ENCODE data around the gene GRK5.

Gene GRK5

GRCh38 chr10:119357412-119358151 lies 150.2 kb downstream of the GRK5 start:
- H3K4me1 ChIP-seq: no peaks in the 10 kb centered on the region
- H3K4me3 ChIP-seq (ENCODE audit: low read depth, low read length): no peak overlapping the region
- H3K27me3 ChIP-seq: no peaks in the 10 kb centered on the region
- H3K9me3 ChIP-seq: 0 out of 2 replicates have a peak, but pooled peaks cover 3% of the 10 kb centered on the region
- no peak for DNase-seq
- no peak for TF ChIP-seq CTCF (IDR thresholded peaks at IDR 0.05; ENCODE audit: low read depth, low read length)
- no peaks in the 10 kb centered on the region for H3K36me3 ChIP-seq

DNA sequence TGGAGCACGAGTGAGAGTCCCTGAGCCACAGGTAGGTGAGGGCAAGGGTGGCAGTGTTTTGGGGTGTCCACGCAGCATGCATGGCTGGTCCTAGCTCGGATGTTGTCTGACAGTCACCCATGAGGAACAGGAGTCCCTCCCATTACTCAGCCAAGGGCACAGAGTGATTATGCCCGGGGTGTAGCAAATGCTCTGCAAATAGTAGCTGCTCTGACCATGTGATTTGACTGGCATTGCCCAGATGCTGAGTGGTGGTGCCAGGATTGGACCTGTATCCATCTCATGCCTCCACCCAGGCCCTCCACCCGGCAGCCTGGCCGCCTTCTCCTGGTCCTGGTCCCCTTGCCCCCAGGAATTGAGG lies 150.8 kb downstream of the GRK5 start:
- Histone ChIP-seq H3K27me3 (no peaks in the 10 kb centered on the region), H3K4me3 (ENCODE audit: low read depth, low read length) (no peak overlapping the region), H3K36me3 (no peaks in the 10 kb centered on the region), H3K4me1 (no peaks in the 10 kb centered on the region), H3K9me3 (0 out of 2 replicates have a peak, but pooled peaks cover 3% of the 10 kb centered on the region)
- no peak for TF ChIP-seq CTCF (IDR thresholded peaks at IDR 0.05; ENCODE audit: low read depth, low read length)
- DNase-seq: no peak

DNA sequence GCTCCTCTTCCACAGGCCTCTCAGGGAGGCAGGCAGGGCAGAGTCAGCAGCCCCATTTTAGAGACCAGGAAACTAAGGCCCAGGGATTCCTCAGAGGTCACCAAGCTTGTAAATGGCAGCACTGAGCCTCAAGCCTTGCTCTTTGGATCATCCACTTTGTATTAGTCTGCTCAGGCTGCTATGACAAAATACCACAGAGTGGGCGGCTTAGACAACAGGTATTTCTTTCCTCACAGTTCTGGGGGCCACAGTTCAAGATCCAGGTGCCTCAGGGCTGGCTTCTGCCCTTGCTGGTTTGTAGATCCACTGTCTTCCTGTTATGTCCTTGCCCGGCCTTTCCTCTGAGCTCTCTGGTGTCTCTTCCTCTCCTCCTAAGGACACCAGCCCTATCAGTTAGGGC lies 151.2 kb downstream of the GRK5 start:
- Histone ChIP-seq H3K36me3 (no peaks in the 10 kb centered on the region), H3K4me3 (ENCODE audit: low read depth, low read length) (no peak overlapping the region), H3K4me1 (no peaks in the 10 kb centered on the region), H3K9me3 (0 out of 2 replicates have a peak, but pooled peaks cover 3% of the 10 kb centered on the region), H3K27me3 (no peaks in the 10 kb centered on the region)
- no peak for TF ChIP-seq CTCF (IDR thresholded peaks at IDR 0.05; ENCODE audit: low read depth, low read length)
- DNase-seq: no peak

GRCh38 chr10:119359025-119359424 lies 151.7 kb downstream of the GRK5 start:
- no peak for TF ChIP-seq CTCF (IDR thresholded peaks at IDR 0.05; ENCODE audit: low read depth, low read length)
- Histone ChIP-seq H3K27me3 (no peaks in the 10 kb centered on the region), H3K4me1 (no peaks in the 10 kb centered on the region), H3K9me3 (0 out of 2 replicates have a peak, but pooled peaks cover 3% of the 10 kb centered on the region), H3K4me3 (ENCODE audit: low read depth, low read length) (no peak overlapping the region), H3K36me3 (no peaks in the 10 kb centered on the region)
- no peak for DNase-seq

- Histone ChIP-seq H3K4me1 (no peaks in the 10 kb centered on the region), H3K4me3 (ENCODE audit: low read depth, low read length) (no peak overlapping the region), H3K9me3 (0 out of 2 replicates have a peak, but pooled peaks cover 3% of the 10 kb centered on the region), H3K27me3 (no peaks in the 10 kb centered on the region), H3K36me3 (no peaks in the 10 kb centered on the region)
- TF ChIP-seq CTCF (IDR thresholded peaks at IDR 0.05; ENCODE audit: low read depth, low read length): no peak
- no peak for DNase-seq
These were observed 153.0 kb downstream of the GRK5 start for GRCh38 chr10:119360181-119360921.

- Histone ChIP-seq H3K4me1 (no peaks in the 10 kb centered on the region), H3K4me3 (ENCODE audit: low read depth, low read length) (no peak overlapping the region), H3K36me3 (no peaks in the 10 kb centered on the region), H3K9me3 (0 out of 2 replicates have a peak, but pooled peaks cover 2% of the 10 kb centered on the region), H3K27me3 (no peaks in the 10 kb centered on the region)
- TF ChIP-seq CTCF (IDR thresholded peaks at IDR 0.05; ENCODE audit: low read depth, low read length): no peak
- no peak for DNase-seq
These were observed 153.7 kb downstream of the GRK5 start for GRCh38 chr10:119361037-119361436.
